Stimulated activated CD4-positive, alpha-beta T cell treated with anti-CD3 and anti-CD28 coated beads, Interleukin-2, amount 100 ng/mL, for 48 hours (primary cell): ENCODE measurements around the gene PAH.

Experiments used
- DNase-seq, 2 donors: peaks; one replicate each; pipeline ENCODE4 v3.0.0-alpha.2; 2020

The PAH gene

GRCh38 chr12:102917026-102917787 lies at the start of gene PAH:
Gene PAH (minus strand): TSS chr12:102917244. CDS start chr12:102917130, 114 bp downstream.
- DNase-seq, result peak in 1 of 2 donors; percentile 1

DNA sequence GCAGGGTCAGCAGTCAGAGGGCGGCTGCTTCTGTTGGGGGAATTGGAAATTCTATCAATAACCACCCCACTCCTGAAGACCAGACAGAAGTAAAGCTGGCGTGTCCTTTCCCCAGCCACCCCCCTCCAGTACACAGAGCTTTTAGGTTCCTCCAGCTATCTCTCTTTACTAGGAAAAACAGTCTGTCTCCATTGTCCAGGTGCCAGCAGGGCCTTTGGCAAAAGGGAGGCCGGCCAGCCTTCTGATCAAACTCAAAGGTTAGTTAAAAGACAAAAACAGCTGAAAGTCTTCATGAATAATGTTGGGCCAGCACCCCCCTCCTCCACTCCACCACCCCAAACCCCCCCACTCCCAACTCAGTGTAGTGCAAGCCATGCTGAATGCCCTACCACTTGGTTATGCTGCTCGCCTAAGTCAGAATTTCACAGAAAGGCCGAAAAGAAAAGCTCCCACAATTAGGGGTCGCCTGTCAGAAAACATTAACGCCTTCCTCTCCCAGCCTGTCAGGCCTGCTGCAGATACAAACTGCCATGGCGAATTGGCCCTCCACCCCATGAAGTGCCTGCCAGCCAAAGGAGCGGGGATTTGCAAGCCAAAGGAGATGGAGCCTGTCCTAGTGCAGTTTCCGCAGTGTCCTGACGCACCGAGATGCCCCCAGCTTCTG lies 49.3 kb upstream of the PAH start:
- DNase-seq, result no peak

GRCh38 chr12:102965281-102966155 lies 48.5 kb upstream of the PAH start:
- no peak for DNase-seq

GRCh38 chr12:102964872-102965271 lies 47.8 kb upstream of the PAH start:
- no peak for DNase-seq

DNA sequence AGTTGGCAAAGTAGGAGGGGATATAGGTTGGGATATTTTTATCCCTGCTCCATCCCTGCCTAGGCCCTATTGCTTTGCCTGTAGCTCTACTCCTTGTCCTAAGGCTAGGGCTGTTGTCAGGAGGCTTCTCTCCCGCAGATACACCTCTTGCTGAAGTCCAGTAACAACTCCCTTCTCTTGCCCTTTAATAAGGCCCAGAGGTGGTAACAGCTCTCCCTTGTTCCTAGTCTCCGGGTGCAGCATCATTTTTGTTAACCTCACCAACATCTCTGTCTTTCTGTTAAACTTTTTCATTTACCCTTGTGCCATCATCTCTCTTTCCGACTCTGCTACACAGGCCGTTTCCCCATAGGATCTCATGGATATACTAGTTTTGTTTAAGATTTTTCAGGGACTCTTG lies 46.8 kb upstream of the PAH start:
- no peak for DNase-seq

DNA sequence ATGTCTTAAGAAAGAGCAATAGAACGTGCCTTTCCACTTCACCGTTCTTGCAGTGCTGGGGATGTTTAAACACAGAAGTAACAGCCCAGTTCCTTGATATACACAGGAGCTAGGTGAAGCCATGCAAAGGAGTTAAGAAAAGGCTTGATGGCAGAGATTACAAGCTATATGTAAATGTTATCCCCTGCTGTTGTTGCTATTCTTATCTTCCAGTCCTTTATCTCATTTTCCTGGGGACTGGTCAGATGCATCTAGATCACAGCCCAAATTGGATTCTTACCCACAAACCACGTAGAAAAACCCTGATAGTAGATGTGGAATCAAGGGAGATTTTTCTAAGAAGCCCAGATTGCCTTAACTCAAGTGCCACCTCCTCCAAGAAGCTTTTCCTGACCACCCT lies 45.9 kb upstream of the PAH start:
- no peak for DNase-seq

- DNase-seq, result no peak
Measured at GRCh38 chr12:102962532-102962931, 45.5 kb upstream of the PAH start.

- no peak for DNase-seq
Measured at GRCh38 chr12:102961466-102961855, 44.4 kb upstream of the PAH start.

GRCh38 chr12:102960766-102961465 lies 43.9 kb upstream of the PAH start:
- no peak for DNase-seq

GRCh38 chr12:102959391-102959790 lies 42.3 kb upstream of the PAH start:
- no peak for DNase-seq

GRCh38 chr12:102958830-102959176 lies 41.8 kb upstream of the PAH start:
- DNase-seq, result no peak

- peak in 1 of 2 donors; percentile 12 for DNase-seq
Measured at GRCh38 chr12:102958073-102958829, 41.2 kb upstream of the PAH start.

GRCh38 chr12:102957339-102958050 lies 40.5 kb upstream of the PAH start, which contains the start of gene ASCL1:
Gene ASCL1 (plus strand): TSS chr12:102957674. CDS start chr12:102958245, 571 bp downstream.
- no peak for DNase-seq

GRCh38 chr12:102956738-102957327 lies 39.8 kb upstream of the PAH start:
- no peak for DNase-seq

GRCh38 chr12:102955926-102956737 lies 39.1 kb upstream of the PAH start:
- DNase-seq, result no peak

GRCh38 chr12:102954134-102954533 lies 37.1 kb upstream of the PAH start:
- DNase-seq, result no peak

DNA sequence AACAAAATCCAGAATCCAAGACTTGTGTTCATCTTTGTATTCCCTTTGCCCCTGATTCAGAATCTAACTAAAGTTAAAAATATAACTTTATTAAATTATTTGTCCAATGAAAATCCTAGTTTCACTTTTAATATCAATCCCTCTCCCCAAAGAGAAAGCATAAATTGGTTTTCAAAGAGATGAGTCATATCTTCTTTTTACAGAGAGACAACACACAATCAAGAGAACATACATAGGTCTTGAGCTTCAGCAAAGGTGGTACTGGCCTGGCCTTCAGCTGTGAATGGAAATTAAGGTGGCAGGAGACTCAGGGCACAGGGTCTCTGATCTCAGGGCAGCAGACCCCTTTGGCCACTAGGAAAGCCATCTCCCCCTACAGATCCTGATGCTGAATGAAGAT lies 36.2 kb upstream of the PAH start:
- no peak for DNase-seq

- no peak for DNase-seq
Measured at GRCh38 chr12:102951841-102952240, 34.8 kb upstream of the PAH start.

DNA sequence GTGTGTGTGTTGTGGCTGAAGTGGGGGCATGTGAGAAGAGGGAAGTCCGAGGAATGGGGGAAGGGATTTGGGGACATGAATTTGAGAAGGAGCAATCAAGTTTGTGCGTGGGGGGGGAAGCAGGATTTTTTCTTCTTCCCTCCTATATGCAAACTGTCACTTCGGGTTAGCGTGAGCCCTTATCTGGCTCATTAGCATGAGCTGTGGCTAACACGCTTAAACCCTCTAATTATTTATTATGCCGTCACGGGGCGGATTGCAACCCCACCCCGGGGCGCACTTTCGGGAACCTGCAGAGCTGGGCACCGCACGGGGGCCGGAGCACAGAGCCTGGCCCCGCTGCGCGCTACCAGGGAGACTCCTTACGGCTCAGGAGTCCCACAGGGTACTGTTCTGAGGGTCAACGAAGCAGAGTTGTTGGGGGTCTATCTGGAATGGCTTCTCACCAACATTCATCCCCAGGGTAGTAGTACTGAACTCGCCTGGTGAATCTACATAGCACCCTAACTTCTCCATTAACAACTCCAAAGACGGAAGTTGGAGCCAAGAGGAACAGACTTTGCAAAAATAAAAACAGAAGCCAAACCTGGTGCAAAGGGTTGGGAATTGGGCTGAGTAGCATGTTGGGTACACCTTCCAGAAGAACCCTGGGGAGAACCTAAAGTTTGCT lies 34.0 kb upstream of the PAH start:
- no peak for DNase-seq
